HG03342 (cell line): ENCODE data around the gene DCTN2.
"Not testable (repeated sequence)": the region's sequence is repeated elsewhere in the genome, so short reads cannot be mapped to it uniquely, and the experiment has no call there.

Experiments
- ATAC-seq: cut with Tn5 transposase; IDR thresholded peaks from one replicate; pipeline ENCODE4 v1.9.1; 2021; ENCODE audit warnings: mild to moderate bottlenecking, moderate library complexity; ENCODE audit not compliant: unreplicated experiment

DCTN2 gene

DNA sequence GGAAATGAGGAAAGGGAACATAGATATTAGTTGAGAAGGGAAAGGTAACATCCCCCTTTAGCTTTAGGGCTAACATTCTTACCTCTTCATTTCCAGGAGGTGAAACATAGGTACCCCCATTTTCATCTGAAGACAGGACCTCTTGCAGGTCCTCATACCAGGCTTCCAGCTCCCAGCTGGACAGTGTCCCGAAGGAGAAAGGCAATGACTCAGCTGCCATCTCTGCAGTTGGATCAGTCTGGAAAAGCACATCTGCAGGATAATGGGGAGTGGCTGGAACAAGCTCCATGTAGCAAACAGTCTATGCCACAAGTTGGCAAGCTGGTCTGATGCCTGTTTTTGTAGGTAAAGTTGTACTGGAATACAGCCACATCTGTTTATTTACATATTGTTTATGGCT lies 29.8 kb downstream of the DCTN2 start:
- no peak for ATAC-seq

- ATAC-seq: no peak
These were observed 30.3 kb downstream of the DCTN2 start for GRCh38 chr12:57516617-57517153.

DNA sequence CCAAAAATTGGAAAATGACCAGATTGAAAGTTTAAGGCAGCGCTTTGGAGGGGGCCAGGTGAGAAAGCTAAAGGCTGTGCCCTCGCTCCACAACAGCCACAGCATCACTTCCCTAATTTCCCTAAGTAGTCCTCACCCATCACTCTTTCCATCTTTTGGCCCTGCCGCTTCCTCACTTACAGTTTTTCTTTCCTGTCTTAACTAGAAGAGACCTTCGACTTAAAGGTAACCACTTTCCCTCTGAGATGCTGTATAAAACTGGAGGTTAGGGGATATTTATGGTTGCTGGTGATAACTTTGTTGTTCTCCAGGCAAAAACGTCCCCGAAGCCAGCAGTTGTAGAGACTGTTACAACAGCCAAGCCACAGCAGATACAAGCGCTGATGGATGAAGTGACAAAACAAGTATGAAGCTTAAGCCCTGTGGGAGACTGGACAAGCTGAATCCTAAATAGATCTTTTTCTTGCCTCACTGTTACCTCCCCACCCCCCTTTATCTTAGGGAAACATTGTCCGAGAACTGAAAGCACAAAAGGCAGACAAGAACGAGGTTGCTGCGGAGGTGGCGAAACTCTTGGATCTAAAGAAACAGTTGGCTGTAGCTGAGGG lies 31.0 kb downstream of the DCTN2 start:
- ATAC-seq: no peak

DNA sequence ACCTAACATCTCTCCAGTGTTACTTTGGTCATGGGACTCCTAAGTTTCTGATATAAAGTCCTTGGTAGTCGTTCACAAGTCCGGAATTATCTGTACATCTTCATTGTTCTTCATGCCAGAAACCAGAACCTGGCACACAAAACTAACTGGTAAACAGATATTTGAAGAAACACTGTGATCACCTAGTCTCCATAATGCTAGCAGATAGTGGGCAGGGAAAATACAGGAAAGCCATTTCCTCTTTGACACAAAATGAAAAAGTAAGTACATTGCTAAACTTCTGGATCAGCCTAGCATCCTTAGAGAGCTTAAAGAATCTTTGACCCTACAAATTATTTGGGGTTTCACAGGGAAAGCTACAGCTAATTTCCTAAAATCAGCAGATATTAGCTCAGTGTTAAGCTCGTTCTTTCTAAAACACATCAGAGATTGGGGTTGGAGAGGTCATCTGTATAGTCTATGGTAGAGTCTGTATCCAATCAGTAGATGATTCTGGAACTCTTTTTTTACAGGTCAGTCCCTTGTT lies 31.5 kb downstream of the DCTN2 start:
- no peak for ATAC-seq

DNA sequence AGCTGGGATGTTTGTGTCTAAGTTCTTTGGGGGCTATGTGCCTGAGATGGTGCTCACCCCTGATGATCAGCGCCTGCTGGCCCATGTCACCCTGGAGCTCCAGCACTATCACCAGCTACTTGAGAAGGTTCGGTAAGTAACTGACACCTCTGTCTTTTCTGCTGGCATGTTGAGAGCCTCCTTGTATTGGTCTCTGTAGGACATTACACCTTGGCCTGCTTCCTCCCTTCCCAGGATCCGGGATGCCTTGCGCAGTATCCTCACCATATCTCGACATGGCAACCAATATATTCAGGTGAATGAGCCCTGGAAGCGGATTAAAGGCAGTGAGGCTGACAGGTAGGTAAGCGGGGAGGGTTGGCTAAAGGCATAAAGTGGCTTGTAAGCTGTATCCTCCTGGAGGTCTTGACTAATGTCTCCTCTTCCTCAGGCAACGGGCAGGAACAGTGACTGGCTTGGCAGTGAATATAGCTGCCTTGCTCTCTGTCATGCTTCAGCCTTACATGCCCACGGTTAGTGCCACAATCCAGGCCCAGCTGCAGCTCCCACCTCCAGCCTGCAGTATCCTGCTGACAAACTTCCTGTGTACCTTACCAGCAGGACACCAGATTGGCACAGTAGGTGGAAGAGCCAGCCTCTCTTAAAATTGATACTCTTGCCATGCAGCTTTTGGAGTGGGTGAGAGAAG lies 32.1 kb downstream of the DCTN2 start:
- no peak for ATAC-seq

GRCh38 chr12:57514246-57514645 lies 32.7 kb downstream of the DCTN2 start:
- ATAC-seq: not testable (repeated sequence)

- ATAC-seq: not testable (repeated sequence)
These were observed 33.3 kb downstream of the DCTN2 start for GRCh38 chr12:57513677-57514076.

GRCh38 chr12:57513266-57513665 lies 33.7 kb downstream of the DCTN2 start:
- ATAC-seq: no peak

DNA sequence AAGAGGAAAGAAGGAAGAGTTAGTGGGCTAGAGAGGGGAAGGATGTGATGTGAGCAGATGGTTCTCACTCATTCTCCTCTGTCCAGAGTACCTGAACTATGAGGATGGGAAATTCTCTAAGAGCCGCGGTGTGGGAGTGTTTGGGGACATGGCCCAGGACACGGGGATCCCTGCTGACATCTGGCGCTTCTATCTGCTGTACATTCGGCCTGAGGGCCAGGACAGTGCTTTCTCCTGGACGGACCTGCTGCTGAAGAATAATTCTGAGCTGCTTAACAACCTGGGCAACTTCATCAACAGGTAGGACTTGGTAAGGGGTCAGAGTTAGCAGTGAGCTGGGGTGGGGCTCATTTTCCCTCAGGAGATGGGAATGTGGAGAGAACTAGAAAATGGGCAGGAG lies 34.3 kb downstream of the DCTN2 start:
- no peak for ATAC-seq

DNA sequence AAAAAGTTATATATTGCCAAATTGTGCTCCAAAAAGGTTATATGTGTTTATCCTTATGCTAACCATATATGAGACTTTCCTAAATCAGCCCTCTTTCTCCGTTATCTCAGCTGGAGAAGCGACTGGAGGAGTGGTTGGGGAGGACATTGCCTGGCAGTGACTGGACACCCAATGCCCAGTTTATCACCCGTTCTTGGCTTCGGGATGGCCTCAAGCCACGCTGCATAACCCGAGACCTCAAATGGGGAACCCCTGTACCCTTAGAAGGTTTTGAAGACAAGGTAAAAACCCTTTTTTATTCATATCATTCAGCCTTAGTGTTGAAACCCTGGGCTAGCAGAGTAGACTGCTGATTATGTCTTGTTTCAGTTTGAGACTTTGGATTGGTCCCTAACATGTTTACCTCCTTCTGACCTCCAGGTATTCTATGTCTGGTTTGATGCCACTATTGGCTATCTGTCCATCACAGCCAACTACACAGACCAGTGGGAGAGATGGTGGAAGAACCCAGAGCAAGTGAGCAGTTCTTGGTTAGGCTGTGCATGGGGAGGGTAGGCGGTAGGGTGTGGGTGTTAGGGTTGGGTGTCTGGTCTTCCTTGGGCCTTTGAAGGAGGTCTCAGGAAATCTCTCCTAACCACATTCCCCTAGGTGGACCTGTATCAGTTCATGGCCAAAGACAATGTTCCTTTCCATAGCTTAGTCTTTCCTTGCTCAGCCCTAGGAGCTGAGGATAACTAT lies 35.2 kb downstream of the DCTN2 start:
- no peak for ATAC-seq

DNA sequence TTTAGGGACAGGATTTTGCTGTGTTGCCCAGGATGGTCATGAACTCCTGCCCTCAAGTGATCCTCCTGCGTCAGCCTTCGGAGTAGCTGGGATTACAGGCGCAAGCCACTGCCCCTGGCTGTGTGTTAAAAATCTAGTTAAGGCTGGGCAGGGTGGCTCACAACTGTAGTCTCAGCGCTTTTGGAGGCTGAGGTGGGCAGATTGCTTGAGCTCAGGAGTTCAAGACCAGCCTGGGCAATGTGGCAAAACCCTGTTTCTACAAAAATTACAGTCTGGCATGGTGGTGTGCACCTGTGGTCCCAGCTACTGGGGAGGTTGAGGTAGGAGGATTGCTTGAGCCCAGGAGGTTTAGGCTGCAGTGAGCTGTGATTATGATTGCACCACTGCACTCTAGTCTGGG lies 35.8 kb downstream of the DCTN2 start:
- ATAC-seq: no peak

DNA sequence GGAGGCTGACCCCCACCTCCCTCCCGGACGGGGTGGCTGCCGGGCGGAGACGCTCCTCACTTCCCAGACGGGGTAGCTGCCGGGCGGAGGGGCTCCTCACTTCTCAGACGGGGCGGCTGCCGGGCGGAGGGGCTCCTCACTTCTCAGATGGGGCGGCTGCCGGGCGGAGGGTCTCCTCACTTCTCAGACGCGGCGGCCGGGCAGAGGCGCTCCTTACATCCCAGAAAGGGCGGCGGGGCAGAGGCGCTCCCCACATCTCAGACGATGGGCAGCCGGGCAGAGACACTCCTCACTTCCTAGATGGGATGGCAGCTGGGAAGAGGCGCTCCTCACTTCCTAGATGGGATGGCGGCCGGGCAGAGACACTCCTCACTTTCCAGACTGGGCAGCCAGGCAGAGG lies 39.2 kb downstream of the DCTN2 start:
- not testable (repeated sequence) for ATAC-seq

- ATAC-seq: not testable (repeated sequence)
These were observed 40.5 kb downstream of the DCTN2 start for GRCh38 chr12:57506541-57506940.

DNA sequence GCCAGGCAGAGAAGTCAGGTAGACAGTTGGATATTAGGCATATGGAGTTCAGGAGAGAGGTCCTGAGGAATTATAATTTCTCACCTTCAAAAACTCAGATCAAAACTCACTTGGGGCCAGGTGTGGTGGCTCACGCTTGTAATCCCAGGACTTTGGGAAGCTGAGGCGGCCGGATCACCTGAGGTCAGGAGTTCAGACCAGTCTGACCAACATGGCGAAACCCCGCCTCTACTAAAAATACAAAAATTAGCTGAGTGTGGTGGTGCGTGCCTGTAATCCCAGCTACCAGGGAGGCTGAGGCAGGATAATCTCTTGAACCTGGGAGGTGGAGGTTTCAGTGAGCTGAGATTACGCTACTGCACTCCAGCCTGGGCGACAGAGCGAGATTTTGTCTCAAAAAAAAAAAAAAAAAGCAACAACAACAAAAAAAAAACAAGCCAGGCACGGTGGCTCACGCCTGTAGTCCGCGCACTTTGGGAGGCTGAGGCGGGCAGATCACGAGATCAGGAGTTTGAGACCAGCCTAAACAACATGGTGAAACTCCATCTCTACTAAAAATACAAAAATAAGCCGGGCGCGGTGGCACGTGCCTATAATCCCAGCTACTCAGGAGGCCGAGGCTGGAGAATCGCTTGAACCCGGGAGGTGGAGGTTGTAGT lies 44.6 kb downstream of the DCTN2 start:
- ATAC-seq: not testable (repeated sequence)

GRCh38 chr12:57500213-57500612 lies 46.8 kb downstream of the DCTN2 start:
- no peak for ATAC-seq

GRCh38 chr12:57498571-57498970 lies 48.4 kb downstream of the DCTN2 start:
- no peak for ATAC-seq

DNA sequence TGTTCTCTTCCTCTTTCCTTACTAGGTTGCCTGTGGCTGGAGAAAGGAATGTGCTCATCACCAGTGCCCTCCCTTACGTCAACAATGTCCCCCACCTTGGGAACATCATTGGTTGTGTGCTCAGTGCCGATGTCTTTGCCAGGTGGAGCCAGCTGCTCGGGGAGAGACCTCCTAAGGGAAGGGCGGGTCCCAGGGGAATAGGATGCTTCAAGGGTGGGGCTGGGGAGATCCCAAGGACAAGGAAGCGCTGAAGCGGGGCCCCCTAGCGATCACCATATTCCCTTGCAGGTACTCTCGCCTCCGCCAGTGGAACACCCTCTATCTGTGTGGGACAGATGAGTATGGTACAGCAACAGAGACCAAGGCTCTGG lies 48.9 kb downstream of the DCTN2 start:
- no peak for ATAC-seq

- no peak for ATAC-seq
These were observed 49.5 kb downstream of the DCTN2 start for GRCh38 chr12:57497223-57498131.

GRCh38 chr12:57496822-57497221 lies 50.2 kb downstream of the DCTN2 start:
- ATAC-seq: no peak

DNA sequence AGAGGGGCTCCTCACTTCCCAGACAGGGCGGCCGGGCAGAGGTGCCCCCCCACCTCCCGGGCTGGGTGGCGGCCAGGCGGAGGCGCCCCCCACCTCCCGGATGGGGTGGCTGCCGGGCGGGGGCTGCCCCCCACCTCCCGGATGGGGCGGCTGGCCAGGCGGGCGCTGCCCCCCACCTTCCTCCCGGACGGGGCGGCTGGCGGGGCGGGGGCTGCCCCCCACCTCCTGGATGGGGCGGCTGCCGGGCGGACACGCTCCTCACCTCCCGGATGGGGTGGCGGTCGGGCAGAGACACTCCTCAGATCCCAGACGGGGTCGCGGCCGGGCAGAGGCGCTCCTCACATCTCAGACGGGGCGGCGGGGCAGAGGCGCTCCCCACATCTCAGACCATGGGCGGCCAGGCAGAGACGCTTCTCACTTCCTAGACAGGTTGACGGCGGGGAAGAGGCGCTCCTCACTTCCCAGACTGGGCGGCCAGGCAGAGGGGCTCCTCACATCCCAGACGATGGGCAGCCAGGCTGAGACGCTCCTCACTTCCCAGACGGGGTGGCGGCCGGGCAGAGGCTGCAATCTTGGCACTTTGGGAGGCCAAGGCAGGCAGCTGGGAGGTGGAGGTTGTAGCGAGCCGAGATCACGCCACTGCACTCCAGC lies 51.8 kb downstream of the DCTN2 start:
- ATAC-seq: not testable (repeated sequence)
